NCI-H2107 (cell line): ENCODE results near the gene PDZD4.
A peak's percentile ranks its signal among the peaks of the same experiment; 100 is the strongest.

ENCODE experiments used
- DNase-seq: peaks from one replicate; lab custom pipeline; 2025; lab: John Stamatoyannopoulos, UW

The PDZD4 gene

GRCh38 chrX:153805436-153805835 is 24.9 kb downstream of the PDZD4 start:
- DNase-seq = no peak

- no peak for DNase-seq
Measured at GRCh38 chrX:153804621-153805020, 25.7 kb downstream of the PDZD4 start.

- DNase-seq = no peak
Measured at GRCh38 chrX:153804100-153804595, 26.2 kb downstream of the PDZD4 start.

- DNase-seq = no peak
Measured at GRCh38 chrX:153803211-153804099, 26.9 kb downstream of the PDZD4 start.

GRCh38 chrX:153802513-153803045 is 27.8 kb downstream of the PDZD4 start:
- DNase-seq = no peak

GRCh38 chrX:153801669-153802068 is 28.7 kb downstream of the PDZD4 start:
- DNase-seq = no peak

- DNase-seq = no peak
Measured at GRCh38 chrX:153800746-153801145, 29.6 kb downstream of the PDZD4 start.

GRCh38 chrX:153800177-153800722 is 30.1 kb downstream of the PDZD4 start:
- DNase-seq = no peak

- no peak for DNase-seq
Measured at GRCh38 chrX:153799326-153799725, 31.0 kb downstream of the PDZD4 start.

GRCh38 chrX:153797415-153798015 is 32.8 kb downstream of the PDZD4 start:
- no peak for DNase-seq

- no peak for DNase-seq
Measured at GRCh38 chrX:153794897-153795816, 35.2 kb downstream of the PDZD4 start.

- peak; percentile 98 for DNase-seq
Measured at GRCh38 chrX:153794018-153794896, 36.1 kb downstream of the PDZD4 start, which contains the start of the genes IDH3G and SSR4. TSS of gene IDH3G (minus strand) at chrX:153794375. CDS start at chrX:153794326, 49 bp downstream. TSS of gene SSR4 (plus strand) at chrX:153794668. CDS start at chrX:153794688, 20 bp downstream.

- DNase-seq = no peak
Measured at GRCh38 chrX:153793291-153793690, 37.1 kb downstream of the PDZD4 start.

- no peak for DNase-seq
Measured at GRCh38 chrX:153792368-153792767, 38.0 kb downstream of the PDZD4 start.

GRCh38 chrX:153791104-153791852 is 39.1 kb downstream of the PDZD4 start:
- no peak for DNase-seq

- no peak for DNase-seq
Measured at GRCh38 chrX:153789654-153790053, 40.7 kb downstream of the PDZD4 start.

GRCh38 chrX:153786669-153787068 is 43.7 kb downstream of the PDZD4 start:
- DNase-seq = no peak

- no peak for DNase-seq
Measured at GRCh38 chrX:153784325-153784967, 45.9 kb downstream of the PDZD4 start.

GRCh38 chrX:153783378-153784013 is 46.8 kb downstream of the PDZD4 start:
- no peak for DNase-seq
